B cell (primary cell): ENCODE results near the gene OVOL3. TPM values are rescaled to one million over a fixed set of nuclear protein-coding genes. Genes with fewer than 3 reads are reported as not detected.

ENCODE experiments used
- ATAC-seq: fragments of 200-7000 bp; cut with Tn5 transposase; one replicate; pipeline ENCODE4 v1.10.0; 2021; ENCODE audit warnings: low read depth, mild to moderate bottlenecking, moderate number of reproducible peaks, moderate library complexity
- CTCF ChIA-PET: fragments of 350-600 bp; sonication (Branson Sonifier 250); formaldehyde crosslinking; loops from one replicate; lab custom pipeline; 2021; ENCODE audit warnings: antibody characterized with exemption, inconsistent platforms; lab: Charles Lee
- POLR2A ChIA-PET: fragments of 350-600 bp; sonication (Branson Sonifier 250); formaldehyde crosslinking; loops from one replicate; lab custom pipeline; 2021; ENCODE audit warnings: antibody characterized with exemption; lab: Charles Lee
- DNase-seq: peaks from one replicate; pipeline ENCODE4 v3.0.0; 2013
- H2AFZ ChIP-seq: 2 replicates; pipeline ENCODE4 v1.6.1; 2012; ENCODE audit warnings: mild to moderate bottlenecking, low read depth, low read length; ENCODE audit not compliant: insufficient read depth, poor library complexity, severe bottlenecking
- H3K27ac ChIP-seq, 2 donors: 1 replicate in 1 of 2; 2 replicates in 1 of 2; pipeline ENCODE4 v1.5.1; 2012 to 2013; ENCODE audit warnings: low read length in 2 of 2, mild to moderate bottlenecking in 2 of 2, moderate library complexity in 1 of 2
- H3K27me3 ChIP-seq, 4 experiments: fragments of 200-600 bp in 1 of 4; sonication (generic) in 1 of 4; replicated peaks in 1 of 4; 1 replicate in 2 of 4; 2 replicates in 2 of 4; pipeline versions ENCODE4 v1.6.1 to v1.7.0; 2013 to 2016; ENCODE audit warnings: low read length in 3 of 4, mild to moderate bottlenecking in 2 of 4, mixed read lengths in 1 of 4, moderate library complexity in 1 of 4; ENCODE audit not compliant: insufficient read depth in 4 of 4, control insufficient read depth in 3 of 4; ENCODE audit errors: control extremely low read depth in 1 of 4
- H3K36me3 ChIP-seq, 2 experiments: replicated peaks in 1 of 2; 1 replicate in 1 of 2; 2 replicates in 1 of 2; pipeline versions ENCODE4 v1.6.1 to v1.7.1; 2013; ENCODE audit warnings: low read length in 1 of 2; ENCODE audit not compliant: insufficient read depth in 2 of 2, control insufficient read depth in 1 of 2; ENCODE audit errors: control extremely low read depth in 1 of 2, extremely low read depth in 1 of 2
- H3K4me1 ChIP-seq, 2 donors: fragments of 200-600 bp in 1 of 2; sonication (generic) in 1 of 2; 1 replicate in 1 of 2; 2 replicates in 1 of 2; pipeline versions ENCODE4 v1.5.1 to v1.6.1; 2013 to 2017; ENCODE audit warnings: low read length in 2 of 2; ENCODE audit not compliant: control insufficient read depth in 2 of 2, insufficient read depth in 2 of 2
- H3K4me2 ChIP-seq: replicated peaks from 2 replicates; pipeline ENCODE3; 2012; ENCODE audit warnings: mild to moderate bottlenecking, low read depth, low read length; ENCODE audit not compliant: poor library complexity, severe bottlenecking
- H3K4me3 ChIP-seq, 5 experiments: fragments of 200-600 bp in 1 of 5; sonication (generic) in 1 of 5; 1 replicate in 3 of 5; 2 replicates in 2 of 5; pipeline versions ENCODE4 v1.5.1 to v1.7.0; 2011 to 2016; ENCODE audit warnings: low read length in 4 of 5, mild to moderate bottlenecking in 4 of 5, low read depth in 2 of 5, control low read depth in 1 of 5, moderate library complexity in 1 of 5; ENCODE audit not compliant: insufficient read depth in 1 of 5; ENCODE audit errors: control extremely low read depth in 1 of 5, extremely low read depth in 1 of 5
- H3K79me2 ChIP-seq: fragments of 200-600 bp; sonication (generic); one replicate; pipeline ENCODE4 v1.6.0; 2016; ENCODE audit warnings: low read length; ENCODE audit not compliant: control insufficient read depth, insufficient read depth
- H3K9ac ChIP-seq: fragments of 200-600 bp; sonication (generic); 2 replicates; pipeline ENCODE4 v1.6.1; 2017; ENCODE audit warnings: mild to moderate bottlenecking, low read length, moderate library complexity
- H3K9me3 ChIP-seq, 3 donors: one replicate each; pipeline versions ENCODE4 v1.6.1 to v1.7.1; 2013; ENCODE audit warnings: low read length in 2 of 3; ENCODE audit not compliant: control insufficient read depth in 2 of 3, insufficient read depth in 1 of 3; ENCODE audit errors: control extremely low read depth in 1 of 3
- H4K20me1 ChIP-seq: 2 replicates; pipeline ENCODE4 v1.6.0; 2012; ENCODE audit warnings: mild to moderate bottlenecking, low read length; ENCODE audit not compliant: insufficient read depth, control insufficient read depth, poor library complexity, severe bottlenecking
- H3K27ac Mint-ChIP-seq: one replicate; pipeline ENCODE4 v1.8.0; 2021; ENCODE audit warnings: mixed read lengths
- H3K27me3 Mint-ChIP-seq: one replicate; pipeline ENCODE4 v1.8.0; 2021; ENCODE audit warnings: mixed read lengths
- H3K4me1 Mint-ChIP-seq: one replicate; pipeline ENCODE4 v1.8.0; 2021; ENCODE audit warnings: mixed read lengths
- H3K4me3 Mint-ChIP-seq: one replicate; pipeline ENCODE4 v1.8.0; 2021; ENCODE audit warnings: mixed read lengths
- H3K9me3 Mint-ChIP-seq: one replicate; pipeline ENCODE4 v1.8.0; 2022; ENCODE audit warnings: mixed read lengths; ENCODE audit not compliant: insufficient read depth
- EZH2 ChIP-seq: IDR thresholded peaks from 2 replicates; pipeline ENCODE4 v1.6.1; 2012; ENCODE audit warnings: borderline replicate concordance, low read depth, mild to moderate bottlenecking, moderate library complexity, low read length; ENCODE audit not compliant: insufficient read depth, poor library complexity, severe bottlenecking
- WGBS: methylation state at CpG from one replicate; pipeline ENCODE4 v1.1.5; 2013; ENCODE audit warnings: missing lambda C conversion rate; ENCODE audit not compliant: insufficient coverage; 5-methylcytosine and 5-hydroxymethylcytosine counted together
- intact Hi-C: fragments of 100-400 bp; cut with micrococcal nuclease; formaldehyde crosslinking; loops from one replicate; pipeline ENCODE4 v1.10.0; 2022
- polyA plus RNA-seq: library from polyadenylated mRNA; depleted of rRNA; stranded (reverse); fragments of >200 nt; gene quantifications from 2 replicates; pipeline ENCODE4 v1.2.3, GENCODE V29; 2012
- total RNA-seq, 2 donors: library from RNA; stranded (reverse); fragments of 120-200 nt in 1 of 2; gene quantifications; 1 replicate in 1 of 2; 2 replicates in 1 of 2; pipeline versions ENCODE4 v1.2.3 to v1.2.4, GENCODE V29; 2013 to 2022
- TF ChIP-seq, protein P1 (sequence below): fragments of 200-600 bp; IDR thresholded peaks from one replicate; pipeline ENCODE4 v1.8.0; 2022; ENCODE audit warnings: antibody characterized with exemption, mild to moderate bottlenecking

OVOL3 gene
- total and polyA plus RNA-seq, 2 donors (not counting 1 experiment from before 2014, with no cell fraction given), result not detected

DNA sequence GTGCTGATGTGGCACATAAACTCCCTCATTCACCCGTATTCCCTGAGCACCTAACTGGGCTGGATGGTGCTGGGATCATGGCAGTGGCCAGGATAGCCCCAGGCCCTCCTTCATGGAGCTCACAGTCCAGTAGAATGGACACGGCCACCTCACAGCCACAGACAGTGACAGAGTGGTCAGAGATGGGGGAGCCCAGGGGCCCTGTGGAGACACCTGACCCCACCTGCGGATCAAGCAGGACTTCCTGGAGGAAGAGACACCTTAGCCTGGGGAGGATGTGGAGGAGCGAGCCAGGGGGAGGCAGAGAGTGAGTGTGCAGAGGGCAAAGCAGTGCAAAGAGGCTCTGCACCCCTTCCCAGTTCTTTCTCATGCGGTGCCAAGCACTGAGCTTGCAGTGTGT lies 21.1 kb upstream of the OVOL3 start:
- Mint-ChIP-seq H3K9me3 (no peaks in the 10 kb centered on the region), H3K27me3 (no peaks in the 10 kb centered on the region), H3K4me3 (no peak overlapping the region), H3K4me1 (no peaks in the 10 kb centered on the region), H3K27ac (no peak overlapping the region)
- Histone ChIP-seq H2AFZ (no peak overlapping the region), H3K9me3 (no peaks in the 10 kb centered on the region), H4K20me1 (no peaks in the 10 kb centered on the region), H3K4me3 (no peak overlapping the region), H3K27ac (no peak overlapping the region), H3K9ac (no peak overlapping the region), H3K36me3 (no peaks in the 10 kb centered on the region), H3K27me3 (no peaks in the 10 kb centered on the region), H3K4me2 (no peak overlapping the region), H3K79me2 (no peaks in the 10 kb centered on the region), H3K4me1 (no peaks in the 10 kb centered on the region)
- intact Hi-C loops, result no loop called here
- ATAC-seq (no peak), DNase-seq (no peak)
- CTCF ChIA-PET, result interaction anchor here (1.0 kb wide), 1 partner anchor 38 kb away, joined by 4 read pairs; no protein-coding TSS in a partner anchor
- 100% methylated on average over 2 of the region's 5 CpGs for WGBS
- TF ChIP-seq, protein P1, sequence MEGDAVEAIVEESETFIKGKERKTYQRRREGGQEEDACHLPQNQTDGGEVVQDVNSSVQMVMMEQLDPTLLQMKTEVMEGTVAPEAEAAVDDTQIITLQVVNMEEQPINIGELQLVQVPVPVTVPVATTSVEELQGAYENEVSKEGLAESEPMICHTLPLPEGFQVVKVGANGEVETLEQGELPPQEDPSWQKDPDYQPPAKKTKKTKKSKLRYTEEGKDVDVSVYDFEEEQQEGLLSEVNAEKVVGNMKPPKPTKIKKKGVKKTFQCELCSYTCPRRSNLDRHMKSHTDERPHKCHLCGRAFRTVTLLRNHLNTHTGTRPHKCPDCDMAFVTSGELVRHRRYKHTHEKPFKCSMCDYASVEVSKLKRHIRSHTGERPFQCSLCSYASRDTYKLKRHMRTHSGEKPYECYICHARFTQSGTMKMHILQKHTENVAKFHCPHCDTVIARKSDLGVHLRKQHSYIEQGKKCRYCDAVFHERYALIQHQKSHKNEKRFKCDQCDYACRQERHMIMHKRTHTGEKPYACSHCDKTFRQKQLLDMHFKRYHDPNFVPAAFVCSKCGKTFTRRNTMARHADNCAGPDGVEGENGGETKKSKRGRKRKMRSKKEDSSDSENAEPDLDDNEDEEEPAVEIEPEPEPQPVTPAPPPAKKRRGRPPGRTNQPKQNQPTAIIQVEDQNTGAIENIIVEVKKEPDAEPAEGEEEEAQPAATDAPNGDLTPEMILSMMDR, result no peak
- TF ChIP-seq EZH2, result no peak
- POLR2A ChIA-PET, result no interaction called here

DNA sequence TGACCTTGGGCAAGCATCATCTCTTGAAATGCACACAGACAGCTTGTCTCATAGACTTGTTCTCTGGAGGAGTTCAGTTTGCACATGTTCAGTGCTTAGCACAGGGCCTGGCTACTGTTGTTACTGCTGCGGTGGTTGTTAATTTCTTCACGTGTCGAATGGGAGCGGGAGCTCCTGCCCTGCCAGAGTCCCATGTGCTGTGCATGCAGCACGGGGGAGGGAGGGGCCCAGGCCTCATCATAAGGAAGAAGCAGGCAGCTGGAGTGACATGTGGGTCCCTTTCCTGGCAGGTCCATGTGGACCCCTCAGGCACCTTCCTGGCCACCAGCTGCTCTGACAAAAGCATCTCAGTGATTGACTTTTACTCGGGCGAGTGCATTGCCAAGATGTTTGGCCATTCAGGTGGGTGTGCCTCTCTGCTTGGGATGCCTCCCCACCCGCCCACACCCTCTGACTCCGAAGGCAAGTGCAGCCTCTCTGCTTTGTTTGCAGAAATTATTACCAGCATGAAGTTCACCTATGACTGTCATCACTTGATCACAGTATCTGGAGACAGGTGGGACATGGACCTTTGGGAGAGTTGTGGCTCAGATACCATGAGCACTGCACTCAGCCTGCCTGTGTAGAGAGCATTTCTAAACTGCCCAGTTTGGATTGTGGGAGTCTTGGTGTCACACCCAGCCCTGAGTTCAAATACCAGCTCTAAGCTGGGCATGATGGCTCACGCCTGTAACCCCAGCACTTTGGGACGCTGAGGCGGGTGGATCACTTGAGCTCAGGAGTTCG lies 19.8 kb upstream of the OVOL3 start:
- H3K4me3 ChIP-seq, result no peak overlapping the region
- no peaks in the 10 kb centered on the region for H3K79me2 ChIP-seq
- no peaks in the 10 kb centered on the region for H3K9me3 ChIP-seq
- no peak overlapping the region for H3K4me3 Mint-ChIP-seq
- H3K27me3 ChIP-seq, result no peaks in the 10 kb centered on the region
- H3K4me2 ChIP-seq, result no peak overlapping the region
- CTCF ChIA-PET, result interaction anchor here (1.0 kb wide), 1 partner anchor 37 kb away, joined by 4 read pairs; no protein-coding TSS in a partner anchor
- no peaks in the 10 kb centered on the region for H3K36me3 ChIP-seq
- no peaks in the 10 kb centered on the region for H3K9me3 Mint-ChIP-seq
- POLR2A ChIA-PET, result no interaction called here
- H3K4me1 ChIP-seq, result no peaks in the 10 kb centered on the region
- H4K20me1 ChIP-seq, result no peaks in the 10 kb centered on the region
- H3K27ac ChIP-seq, result no peak overlapping the region
- no peak overlapping the region for H3K9ac ChIP-seq
- no peak overlapping the region for H3K27ac Mint-ChIP-seq
- H3K27me3 Mint-ChIP-seq, result no peaks in the 10 kb centered on the region
- no peak for ATAC-seq
- H3K4me1 Mint-ChIP-seq, result no peaks in the 10 kb centered on the region
- no peak for TF ChIP-seq EZH2
- TF ChIP-seq, protein P1, result no peak
- DNase-seq, result no peak
- no peak overlapping the region for H2AFZ ChIP-seq
- intact Hi-C loops, result no loop called here
- 99% methylated on average over 10 of the region's 13 CpGs for WGBS
